EH (cell line): ENCODE measurements around the gene NAPEPLD.
"Not testable (repeated sequence)": the region's sequence is repeated elsewhere in the genome, so short reads cannot be mapped to it uniquely, and the experiment has no call there.

ENCODE experiments used
- DNase-seq: peaks from one replicate; pipeline ENCODE4 v3.0.0-alpha.2; 2015; ENCODE audit warnings: low read depth

Gene NAPEPLD

DNA sequence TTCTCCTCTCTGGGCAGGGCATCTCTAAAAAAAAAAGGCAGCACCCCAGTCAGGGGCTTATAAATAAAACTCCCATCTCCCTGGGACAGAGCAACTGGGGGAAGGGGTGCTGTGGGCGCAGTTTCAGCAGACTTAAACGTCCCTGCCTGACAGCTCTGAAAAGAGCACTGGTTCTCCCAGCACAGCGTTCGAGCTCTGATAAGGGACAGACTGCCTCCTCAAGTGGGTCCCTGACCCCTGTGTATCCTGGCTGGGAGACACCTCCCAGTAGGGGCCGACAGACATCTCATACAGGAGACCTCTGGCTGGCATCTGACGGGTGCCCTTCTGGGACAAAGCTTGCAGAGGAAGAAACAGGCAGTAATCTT is 42.2 kb downstream of the NAPEPLD start:
- DNase-seq: not testable (repeated sequence)

DNA sequence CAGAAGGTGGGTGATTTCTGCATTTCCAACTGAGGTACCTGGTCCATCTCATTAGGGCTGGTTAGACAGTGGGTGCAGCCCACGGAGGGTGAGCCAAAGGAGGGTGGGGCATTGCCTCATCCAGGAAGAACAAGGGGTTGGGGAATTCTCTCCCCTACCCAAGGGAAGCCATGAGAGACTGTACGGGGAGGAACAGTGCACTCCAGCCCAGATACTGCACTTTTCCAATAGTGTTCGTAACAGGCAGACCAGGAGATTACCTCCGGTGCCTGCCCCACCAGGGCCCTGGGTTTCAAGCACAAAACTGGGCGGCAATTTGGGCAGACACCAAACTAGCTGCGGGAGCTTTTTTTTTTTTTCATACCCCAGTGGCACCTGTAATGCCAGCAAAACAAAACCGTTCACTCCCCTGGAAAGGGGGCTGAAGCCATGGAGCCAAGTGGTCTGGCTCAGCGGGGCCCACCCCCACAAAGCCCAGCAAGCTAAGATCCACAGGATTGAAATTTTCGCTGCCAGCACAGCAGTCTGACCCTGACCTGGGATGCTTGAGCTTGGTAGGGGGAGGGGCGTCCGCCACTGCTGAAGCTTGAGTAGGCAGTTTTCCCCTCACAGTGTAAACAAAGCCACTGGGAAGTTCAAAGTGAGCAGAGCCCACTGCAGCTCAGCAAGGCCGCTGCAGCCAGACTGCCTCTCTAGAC is 42.7 kb downstream of the NAPEPLD start:
- DNase-seq: no peak

DNA sequence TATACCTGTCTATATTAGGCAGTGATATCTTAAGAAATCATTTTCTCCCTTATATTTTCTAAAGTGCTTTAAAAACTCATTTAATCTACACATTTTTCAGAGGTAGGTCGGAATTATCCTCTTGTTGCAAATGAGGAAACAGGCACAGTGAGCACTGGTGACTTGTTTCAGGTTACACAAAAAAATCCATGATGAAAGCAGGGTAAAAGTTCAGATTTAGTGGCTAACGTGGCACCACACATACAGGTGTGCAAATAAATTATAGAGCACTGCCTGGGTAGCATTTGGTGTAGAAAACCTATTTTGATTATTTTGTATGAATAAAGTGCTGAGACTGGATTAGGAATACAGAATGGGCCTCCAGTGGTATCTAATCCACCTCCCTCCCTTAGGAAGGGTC is 47.4 kb downstream of the NAPEPLD start:
- no peak for DNase-seq

DNA sequence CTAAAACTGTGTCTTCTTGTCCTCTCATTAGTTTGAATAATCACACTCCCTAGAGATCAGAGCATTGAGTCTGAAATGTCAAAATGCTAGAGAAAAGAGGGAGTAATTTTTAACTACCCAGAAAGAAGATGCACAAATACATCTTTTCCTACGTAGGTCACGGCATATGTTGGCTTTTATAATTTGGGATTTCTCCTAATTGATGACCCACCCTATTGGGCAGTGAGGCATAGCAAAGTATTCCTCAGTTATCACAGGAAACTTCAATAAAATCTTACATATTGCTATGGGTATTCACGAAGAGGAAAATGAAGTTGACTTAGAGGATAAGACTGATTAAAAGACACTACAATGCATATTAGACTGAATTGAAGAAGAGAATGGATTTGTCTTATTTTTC is 48.6 kb downstream of the NAPEPLD start:
- DNase-seq: no peak

DNA sequence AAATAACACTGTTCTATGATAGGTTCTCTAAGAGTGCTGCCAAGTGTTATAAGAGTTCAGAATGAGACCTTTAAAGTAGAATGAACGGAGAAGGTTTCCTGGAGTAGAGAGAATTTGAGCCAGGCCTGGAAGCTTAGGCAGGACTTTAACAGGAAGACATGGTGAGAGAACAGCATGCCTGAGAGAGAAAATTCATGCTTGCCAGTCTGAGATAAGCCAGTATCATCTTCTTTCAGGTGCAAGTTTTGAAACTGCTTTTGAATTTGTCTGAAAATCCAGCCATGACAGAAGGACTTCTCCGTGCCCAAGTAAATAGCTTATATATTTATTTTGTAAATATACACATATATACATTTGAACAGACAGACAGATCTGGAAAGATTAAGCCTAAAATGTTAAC is 51.9 kb downstream of the NAPEPLD start:
- no peak for DNase-seq

DNA sequence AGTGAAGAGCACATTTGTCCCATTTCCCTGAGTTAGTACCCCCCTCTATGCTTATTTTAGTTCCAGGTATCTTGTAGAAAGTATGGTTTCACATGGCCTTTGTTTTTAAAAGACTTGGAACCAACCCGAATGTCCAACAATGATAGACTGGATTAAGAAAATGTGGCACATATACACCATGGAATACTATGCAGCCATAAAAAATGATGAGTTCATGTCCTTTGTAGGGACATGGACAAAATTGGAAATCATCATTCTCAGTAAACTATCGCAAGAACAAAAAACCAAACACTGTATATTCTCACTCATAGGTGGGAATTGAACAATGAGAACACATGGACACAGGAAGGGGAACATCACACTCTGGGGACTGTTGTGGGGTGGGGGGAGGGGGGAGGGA is 53.3 kb downstream of the NAPEPLD start:
- DNase-seq: not testable (repeated sequence)

DNA sequence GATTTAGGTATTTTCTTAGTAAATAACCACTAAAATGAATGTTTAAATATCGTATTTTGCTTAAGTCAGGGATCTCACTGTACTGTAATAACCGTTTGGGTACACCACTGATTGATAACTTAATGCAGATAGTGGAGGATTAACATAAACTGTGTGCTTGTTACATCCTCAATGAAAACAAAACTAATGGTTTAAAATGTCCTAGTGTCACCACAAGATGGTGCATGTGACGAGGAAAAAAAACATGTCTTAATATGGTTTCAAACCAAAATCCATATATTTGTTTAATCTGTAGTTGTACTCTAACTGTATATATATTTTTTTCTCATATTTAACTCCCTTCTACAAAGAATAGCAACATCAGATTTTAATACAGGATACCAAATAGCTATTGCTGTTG is 54.8 kb downstream of the NAPEPLD start:
- peak; percentile 7 for DNase-seq

DNA sequence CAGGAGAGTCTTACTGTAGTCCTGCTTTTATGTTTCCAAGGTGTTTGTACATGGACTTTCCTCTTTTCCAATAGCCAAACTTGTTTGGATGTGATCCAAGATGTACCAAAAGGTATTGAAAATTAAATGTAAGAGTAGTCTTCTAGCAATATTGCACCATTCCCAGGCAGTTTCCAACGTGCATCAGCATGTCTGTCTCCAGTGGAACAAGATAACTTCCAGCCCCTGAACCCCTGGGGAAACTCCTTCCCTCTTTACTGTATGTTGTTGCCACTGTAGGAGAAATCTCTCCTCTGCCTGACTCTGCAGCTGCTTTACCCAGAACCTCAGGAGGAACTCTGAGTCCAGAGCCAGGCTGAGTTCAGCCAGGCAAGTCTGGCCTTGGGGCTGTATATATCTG is 55.5 kb downstream of the NAPEPLD start:
- DNase-seq: no peak

DNA sequence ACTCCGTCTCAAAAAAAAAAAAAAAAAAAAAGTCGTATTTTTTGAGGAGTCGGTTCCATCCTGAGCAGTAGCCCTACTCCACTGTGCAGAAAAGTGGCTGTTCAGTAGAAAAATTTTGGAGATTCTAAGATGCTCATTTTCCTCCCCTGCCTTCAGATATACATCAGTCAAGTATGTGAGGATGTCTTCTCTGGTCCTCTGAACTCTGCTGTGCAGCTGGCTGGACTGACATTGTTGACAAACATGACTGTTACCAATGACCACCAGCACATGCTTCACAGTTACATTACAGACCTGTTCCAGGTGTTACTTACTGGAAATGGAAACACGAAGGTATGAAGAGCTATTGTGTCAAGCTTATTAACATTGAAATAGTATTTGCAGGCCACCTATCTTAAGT is 56.6 kb downstream of the NAPEPLD start:
- not testable (repeated sequence) for DNase-seq

DNA sequence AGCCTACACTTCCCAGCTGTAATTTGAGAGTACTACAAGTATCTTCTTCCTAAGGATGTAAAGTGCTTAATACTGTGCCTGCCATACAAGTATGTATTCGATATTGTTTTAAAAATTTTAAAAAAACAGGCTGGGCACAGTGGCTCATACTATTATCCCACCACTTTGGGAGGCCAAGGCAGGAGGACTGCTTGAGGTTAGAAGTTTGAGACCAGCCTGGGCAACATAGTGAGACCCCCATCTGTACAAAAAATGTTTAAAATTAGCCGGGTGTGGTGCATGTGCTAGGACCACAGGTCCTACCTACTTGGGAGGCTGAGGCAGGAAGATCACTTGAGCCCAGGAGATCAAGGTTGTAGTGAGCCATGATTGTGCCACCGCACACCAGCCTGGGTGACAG is 65.7 kb downstream of the NAPEPLD start:
- no peak for DNase-seq

DNA sequence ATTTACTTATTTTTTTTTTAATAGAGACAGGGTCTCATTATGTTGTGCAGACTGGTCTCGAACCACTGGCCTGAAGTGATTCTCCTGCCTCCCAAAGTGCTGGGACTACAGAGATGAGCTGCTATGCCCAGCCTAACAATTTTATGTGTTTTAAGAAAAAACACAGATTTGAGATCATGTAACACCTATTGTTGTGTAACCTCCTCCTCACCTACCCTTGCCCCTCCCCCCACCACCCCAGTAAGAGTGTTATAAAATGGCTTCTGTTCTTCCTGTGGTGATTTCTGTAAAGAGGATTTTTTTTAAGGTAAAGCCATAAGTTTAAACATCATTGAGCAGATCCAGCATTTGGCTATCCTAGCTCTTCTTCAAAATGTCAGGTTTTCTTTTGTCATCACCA is 66.4 kb downstream of the NAPEPLD start:
- no peak for DNase-seq

DNA sequence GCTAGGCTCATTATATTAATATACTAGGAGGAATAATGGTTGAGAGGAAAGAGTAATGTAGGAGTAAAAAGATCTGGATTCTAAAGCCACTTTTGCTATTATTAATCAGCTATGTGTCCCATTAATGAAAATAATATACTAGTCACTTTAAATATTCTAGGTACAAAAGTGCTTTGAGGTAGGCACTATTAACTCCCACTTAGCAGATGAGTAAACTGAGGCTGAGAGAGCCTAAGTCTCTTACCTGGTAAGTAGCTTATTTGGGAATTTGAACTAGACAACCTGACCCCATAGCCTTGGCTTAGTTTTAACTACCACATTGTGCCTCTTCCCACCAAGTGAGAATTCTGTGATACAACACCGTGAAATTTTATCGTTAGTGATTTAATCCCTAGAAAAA is 68.0 kb downstream of the NAPEPLD start:
- DNase-seq: no peak

DNA sequence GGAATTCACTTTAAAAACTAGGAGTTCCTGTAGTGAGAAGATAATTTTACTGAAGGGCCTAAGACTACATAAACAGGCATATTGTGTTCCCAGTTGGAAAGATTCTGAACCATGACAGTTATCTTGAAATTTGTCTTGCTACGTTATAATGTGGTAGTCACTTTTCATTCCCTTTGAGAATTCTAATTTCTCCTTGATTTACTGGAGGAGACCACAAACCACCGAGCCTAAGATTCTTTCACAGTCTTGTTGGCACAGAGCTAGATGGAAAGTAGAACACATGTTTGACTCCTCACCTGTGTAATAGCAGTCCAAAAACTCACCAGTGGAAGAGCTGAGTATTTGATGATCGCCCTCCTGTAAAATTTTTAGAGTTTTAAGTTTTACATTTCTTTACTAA is 69.1 kb downstream of the NAPEPLD start:
- DNase-seq: no peak

DNA sequence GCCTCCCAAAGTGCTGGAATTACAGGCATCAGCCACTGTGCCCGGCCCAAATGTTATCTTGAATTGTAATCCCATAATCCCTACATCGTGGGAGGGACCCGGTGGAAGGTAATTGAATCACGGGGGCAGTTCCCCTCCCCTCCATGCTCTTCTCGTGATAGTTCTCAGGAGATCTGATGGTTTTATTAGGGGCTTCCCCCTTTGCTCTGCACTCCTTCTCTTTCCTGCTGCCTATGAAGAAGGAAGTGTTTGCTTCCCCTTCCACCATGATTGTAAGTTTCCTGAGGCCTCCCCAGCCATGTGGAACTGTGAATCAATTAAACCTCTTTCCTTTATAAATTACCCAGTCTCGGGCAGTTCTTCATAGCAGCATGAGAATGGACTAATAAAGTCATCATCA is 70.7 kb downstream of the NAPEPLD start:
- not testable (repeated sequence) for DNase-seq

DNA sequence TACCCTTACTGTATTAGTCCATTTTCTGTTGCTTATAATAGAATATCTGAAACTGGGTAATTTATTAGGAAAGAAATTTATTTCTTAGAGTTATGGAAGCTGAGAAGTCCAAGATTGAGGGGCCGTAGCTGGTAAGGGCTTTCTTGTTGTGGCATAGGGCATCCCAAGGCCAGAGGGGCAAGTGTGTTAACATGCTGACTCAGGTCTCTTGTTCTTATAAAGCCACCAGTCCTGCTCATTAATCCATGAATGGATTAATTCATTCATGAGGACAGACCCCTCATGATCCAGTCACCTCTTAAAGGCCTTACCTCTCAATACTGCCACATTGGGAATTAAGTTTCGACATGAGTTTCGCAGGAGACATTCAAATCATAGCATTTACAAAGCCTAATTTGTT is 71.6 kb downstream of the NAPEPLD start:
- no peak for DNase-seq

DNA sequence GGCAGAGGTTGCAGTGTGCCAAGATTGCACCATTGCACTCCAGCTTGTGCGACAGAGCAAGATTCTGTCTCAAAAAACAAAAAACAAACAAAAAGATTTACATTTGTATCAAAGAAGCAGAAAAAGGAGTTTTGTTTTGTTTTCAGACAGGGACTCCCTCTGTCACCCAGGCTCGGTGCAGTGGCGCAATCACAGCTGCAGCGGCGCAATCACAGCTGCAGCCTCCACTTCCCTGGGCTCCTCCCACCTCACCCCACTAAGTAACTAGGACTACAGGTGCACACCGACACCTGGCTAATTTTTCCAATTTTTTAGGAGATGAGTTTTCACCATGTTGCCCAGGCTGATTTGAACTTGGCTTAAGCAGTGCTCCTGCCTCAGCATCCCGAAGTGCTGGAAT is 72.1 kb downstream of the NAPEPLD start:
- no peak for DNase-seq

DNA sequence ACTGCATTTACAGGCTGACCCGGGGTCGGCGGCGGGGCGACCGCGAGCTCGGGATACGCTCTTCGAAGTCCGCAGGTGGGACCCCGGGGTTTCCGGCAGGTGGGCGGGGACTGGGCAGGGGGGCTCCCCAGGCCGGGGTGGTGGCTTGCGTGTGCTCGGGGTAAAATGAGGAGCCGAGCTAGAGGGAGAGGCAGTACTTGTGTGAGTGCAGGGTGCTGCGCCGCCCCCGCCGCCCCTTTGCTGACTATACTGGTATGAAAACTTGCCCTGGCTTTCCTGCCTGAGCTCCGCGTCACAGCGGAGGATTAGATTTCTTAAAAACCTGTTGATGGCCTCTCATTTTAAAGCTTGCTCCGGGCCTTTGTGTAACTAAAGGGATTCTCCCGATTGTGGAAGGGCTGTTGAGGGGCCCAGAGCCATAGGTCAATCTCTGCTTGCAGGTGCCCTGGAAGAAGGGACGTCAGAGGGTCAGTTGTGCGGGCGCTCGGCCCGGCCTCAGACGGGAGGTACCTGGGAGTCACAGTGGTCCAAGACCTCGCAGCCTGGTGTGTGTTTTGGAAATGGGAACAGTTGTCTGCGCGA is 73.5 kb downstream of the NAPEPLD start:
- DNase-seq: peak; percentile 55

DNA sequence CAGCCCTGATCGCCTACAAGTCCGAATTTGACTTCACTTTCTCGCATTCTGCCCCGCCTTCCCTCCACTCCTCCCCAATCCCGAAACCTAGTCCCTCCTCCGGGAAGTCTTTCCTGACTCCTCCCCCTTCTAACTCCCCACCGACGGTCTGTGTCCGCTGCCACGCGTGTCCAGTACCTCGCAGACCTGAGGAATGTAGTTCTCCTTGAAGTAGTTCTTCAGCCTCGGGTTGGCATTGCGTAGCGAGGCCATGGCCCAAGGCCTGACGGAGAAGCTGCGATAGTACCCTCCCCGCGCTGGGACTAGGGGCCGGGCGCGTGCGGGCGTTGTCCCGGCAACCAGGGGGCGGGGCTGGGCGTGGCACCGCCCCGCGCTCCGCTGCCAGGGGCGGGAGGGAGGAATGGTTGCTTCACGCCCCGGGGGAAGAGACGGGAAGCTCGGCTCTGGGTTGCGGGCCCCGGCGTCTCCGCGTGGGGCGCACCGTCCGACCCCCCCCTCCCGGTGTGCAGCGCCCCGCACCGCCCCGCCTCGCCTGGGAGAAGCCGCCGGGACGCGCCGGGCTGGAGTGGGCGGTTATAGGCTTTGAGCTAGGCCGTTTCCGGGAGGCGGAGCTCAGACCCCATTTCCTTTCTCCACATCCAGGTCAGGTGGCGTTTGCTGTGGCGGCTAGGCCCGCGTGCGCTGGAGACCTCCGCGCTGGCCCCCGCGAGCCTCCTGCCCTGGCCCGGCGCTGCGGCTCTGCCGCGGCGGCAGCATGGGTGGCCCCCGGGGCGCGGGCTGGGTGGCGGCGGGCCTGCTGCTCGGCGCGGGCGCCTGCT is 74.2 kb downstream of the NAPEPLD start, which contains the start of the genes ARMC10 and FBXL13:
Gene ARMC10 (plus strand): TSS at position 622 of the 818 bp plus-strand sequence. CDS start 133 bp downstream, at position 755.
Gene FBXL13 (minus strand): TSS at position 278 of the 818 bp plus-strand sequence.
- DNase-seq: peak; percentile 90

DNA sequence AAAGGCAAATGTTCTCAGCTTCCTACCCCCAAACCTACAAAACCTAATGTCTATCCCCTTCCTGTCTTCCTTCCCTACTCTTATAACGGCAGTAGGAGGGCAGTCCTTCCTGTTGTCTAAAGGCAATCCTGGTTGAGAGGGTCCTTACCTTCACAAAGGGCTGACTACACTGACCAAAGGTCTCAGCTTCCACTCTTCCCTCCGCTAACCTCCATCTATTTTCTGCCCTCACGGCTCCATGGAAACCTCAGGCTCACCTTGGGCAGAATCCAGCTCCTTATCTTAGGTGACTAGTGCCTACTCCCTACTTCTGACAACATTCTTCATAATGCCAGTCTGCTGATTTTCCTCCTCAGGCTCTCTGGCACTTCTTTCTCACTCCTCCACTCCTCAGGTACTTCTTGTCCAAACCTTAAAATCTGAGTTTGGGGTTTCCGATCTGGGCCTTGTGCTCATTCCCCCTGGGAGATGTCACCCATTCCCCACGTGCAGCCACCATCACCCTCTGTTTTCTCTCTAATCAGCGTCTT is 74.8 kb downstream of the NAPEPLD start:
- peak; percentile 27 for DNase-seq

DNA sequence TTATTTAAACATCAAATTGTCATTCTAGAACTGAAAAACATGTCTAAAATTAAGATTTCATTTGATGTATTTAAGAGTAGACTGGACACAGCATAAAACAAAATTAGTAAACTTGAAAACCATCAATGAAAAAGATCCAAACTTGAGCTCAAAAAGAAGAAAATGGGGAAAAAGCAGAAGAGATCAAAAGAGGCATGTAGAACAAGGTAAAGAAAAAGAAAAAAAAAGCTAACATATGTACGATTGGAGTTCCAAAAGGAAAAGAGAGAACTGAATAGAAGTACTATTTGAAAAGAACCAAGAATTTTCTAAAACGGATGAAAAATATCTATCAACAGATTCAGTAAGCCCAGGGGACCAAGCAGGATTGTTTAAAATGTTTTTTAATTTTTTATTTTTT is 77.9 kb downstream of the NAPEPLD start:
- DNase-seq: no peak

DNA sequence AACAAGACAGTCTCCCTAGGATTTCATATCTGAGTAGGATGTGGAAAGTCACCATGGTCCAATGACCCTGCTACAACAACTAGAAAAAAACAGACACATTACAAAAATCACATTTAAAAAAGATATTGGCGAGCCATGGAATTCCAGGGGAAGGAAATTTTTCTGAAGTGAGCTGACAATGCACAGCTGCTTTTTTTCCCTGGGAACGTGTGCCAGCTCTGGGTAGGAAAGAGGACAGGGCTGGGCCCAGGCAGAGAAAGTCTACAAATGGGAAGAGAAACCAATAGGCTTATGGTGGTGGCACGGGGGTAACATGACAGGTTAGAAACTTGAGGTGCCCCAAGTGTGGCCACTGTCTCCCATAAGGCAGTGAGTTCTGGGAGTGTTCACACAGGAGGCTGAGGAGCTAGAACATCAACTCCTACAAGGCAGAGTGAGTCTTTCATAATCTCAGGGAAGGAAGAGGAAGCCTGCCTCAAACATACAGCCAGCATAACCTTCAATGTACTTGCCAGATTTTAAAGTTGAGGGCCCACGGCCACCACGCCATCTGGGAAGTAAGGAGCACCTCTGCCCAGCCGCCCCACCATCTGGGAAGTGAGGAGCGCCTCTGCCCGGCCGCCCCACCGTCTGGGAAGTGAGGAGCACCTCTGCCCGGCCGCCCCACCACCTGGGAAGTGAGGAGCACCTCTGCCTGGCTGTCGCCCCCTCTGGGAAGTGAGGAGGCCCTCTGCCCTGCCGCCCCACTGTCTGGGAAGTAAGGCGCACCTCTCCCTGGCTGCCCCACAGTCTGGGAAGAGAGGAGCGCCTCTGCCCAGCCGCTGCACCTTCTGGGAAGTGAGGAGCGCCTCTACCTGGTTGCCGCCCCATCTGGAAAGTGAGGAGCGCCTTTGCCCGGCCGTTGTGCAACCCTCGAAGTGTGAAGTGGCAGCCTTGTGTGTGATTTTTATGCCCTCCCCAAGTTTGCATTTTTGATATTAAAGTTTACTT is 80.2 kb downstream of the NAPEPLD start:
- no peak for DNase-seq

DNA sequence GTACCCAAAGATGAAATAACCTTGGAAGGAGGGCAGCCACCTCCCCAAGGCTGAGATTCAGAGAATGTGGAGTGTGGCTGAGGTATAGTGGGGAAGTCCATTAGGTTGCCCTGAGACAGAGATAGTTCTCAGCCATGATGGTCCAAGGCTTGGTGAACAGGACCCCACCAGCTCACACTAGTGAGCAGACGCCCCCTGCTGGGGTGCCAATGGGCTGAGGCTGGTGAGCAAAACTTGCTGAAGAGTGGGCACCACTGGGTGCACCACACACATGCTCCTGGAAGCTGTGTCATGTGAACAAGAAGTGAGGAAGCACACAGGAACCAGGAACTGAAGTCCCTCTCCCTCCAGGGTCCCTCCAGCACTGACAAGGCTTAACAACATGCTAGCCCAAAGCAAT is 83.2 kb downstream of the NAPEPLD start:
- DNase-seq: peak; percentile 49
